C4-2B (cell line): ENCODE results near the gene ATP6V1E1.

Experiments
- H3K27ac ChIP-seq: fragments of 450-650 bp; 2 replicates; pipeline ENCODE4 v1.5.1; 2017
- ZFX ChIP-seq: fragments of 450-650 bp; IDR thresholded peaks from 2 replicates; pipeline ENCODE4 v1.6.1; 2017
- TF ChIP-seq, protein P1 (sequence below): fragments of 450-650 bp; conservative IDR thresholded peaks from 2 replicates; pipeline ENCODE4 v1.5.1; 2017; ENCODE audit warnings: mild to moderate bottlenecking

Gene ATP6V1E1

DNA sequence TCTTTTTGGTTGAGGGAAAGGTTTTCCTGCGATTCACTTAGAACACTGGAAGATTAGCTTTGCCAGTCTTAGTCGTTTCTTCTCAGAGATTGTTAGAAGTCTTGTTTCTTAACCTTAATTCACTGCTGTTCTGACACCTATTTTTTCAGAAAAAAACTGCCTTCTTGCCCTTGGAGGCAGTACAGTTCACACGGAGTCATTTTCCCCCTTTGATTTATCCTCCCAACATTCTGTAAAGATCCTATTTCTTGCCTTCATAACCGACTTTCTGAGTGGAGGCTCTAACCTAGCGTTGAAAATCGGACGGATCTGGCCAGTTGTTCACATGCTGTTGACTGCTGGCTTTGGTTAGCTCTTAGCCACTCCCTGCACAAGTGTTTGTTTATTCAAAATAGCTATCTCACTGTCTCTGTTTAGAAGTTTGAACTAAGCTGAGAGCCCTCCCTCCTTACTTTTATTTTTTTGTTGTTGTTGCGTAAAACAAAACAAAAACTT, 10.7 kb upstream of the ATP6V1E1 start:
- peak overlapping the region; percentile 90 for H3K27ac ChIP-seq
- TF ChIP-seq, protein P1, sequence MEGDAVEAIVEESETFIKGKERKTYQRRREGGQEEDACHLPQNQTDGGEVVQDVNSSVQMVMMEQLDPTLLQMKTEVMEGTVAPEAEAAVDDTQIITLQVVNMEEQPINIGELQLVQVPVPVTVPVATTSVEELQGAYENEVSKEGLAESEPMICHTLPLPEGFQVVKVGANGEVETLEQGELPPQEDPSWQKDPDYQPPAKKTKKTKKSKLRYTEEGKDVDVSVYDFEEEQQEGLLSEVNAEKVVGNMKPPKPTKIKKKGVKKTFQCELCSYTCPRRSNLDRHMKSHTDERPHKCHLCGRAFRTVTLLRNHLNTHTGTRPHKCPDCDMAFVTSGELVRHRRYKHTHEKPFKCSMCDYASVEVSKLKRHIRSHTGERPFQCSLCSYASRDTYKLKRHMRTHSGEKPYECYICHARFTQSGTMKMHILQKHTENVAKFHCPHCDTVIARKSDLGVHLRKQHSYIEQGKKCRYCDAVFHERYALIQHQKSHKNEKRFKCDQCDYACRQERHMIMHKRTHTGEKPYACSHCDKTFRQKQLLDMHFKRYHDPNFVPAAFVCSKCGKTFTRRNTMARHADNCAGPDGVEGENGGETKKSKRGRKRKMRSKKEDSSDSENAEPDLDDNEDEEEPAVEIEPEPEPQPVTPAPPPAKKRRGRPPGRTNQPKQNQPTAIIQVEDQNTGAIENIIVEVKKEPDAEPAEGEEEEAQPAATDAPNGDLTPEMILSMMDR, result no peak
- TF ChIP-seq ZFX, result no peak

DNA sequence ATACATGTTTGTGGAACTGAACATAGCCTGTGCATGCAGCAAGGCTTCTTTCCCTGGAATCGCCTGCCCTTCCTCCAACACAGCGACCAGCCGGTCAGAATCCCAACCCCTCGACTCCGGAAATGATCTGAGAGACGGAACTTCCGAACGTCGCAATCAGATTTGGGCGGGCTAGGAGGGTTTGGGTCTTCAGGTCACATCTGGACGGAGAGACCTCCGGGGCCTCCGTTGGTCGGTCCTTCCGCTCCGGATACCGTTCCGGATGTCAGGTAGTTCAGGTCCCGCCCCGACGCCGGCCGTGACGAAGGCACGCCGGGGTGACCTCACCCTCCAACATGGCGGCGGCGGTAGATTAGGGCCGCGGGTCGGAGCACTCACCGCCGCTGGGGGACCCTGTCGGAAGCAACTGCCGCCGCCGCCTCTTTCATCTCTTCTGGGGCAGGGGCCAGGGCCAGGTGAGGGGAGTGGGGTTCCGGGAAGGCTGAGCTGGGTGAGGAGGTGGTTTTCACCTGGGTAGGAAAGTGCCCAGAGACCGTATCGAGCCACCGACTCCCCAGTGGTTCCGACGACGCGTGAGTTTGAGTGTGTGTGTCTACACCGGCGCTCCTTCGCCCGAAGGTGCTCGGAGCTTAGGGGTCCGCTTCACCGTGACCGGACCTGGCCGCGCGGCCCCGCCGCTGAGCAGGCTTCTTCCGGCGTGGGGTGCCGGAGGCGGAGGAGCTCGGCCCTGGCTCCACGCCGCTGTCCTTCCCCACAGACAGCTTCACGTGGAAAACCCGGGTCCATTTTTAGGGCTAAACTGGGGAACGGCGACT, 10.1 kb upstream of the ATP6V1E1 start, which contains the start of gene BCL2L13:
TSS of gene BCL2L13 (plus strand) at position 326 of the 815 bp plus-strand sequence. CDS start 16,955 bp downstream, outside the sequence.
- peak within 1 kb of the TSS; percentile 90 for H3K27ac ChIP-seq
- peak; percentile 58; the same call in 1 of the 2 replicates for TF ChIP-seq ZFX
- TF ChIP-seq, protein P1, result no peak

DNA sequence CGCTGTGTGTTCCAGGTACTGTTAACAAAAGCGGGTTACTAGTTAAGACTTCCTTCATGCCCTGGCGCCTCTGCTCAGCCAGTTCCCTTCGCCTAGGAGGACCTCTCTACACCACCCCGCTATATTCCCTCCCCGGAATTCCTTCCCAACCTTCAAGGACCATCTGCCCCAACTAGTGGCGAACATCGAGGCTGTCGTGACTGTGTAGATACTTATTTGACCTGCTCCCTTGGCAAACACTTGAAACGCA, 9.6 kb upstream of the ATP6V1E1 start:
- TF ChIP-seq, protein P1, result no peak
- no peak for TF ChIP-seq ZFX
- peak overlapping the region; percentile 90 for H3K27ac ChIP-seq

DNA sequence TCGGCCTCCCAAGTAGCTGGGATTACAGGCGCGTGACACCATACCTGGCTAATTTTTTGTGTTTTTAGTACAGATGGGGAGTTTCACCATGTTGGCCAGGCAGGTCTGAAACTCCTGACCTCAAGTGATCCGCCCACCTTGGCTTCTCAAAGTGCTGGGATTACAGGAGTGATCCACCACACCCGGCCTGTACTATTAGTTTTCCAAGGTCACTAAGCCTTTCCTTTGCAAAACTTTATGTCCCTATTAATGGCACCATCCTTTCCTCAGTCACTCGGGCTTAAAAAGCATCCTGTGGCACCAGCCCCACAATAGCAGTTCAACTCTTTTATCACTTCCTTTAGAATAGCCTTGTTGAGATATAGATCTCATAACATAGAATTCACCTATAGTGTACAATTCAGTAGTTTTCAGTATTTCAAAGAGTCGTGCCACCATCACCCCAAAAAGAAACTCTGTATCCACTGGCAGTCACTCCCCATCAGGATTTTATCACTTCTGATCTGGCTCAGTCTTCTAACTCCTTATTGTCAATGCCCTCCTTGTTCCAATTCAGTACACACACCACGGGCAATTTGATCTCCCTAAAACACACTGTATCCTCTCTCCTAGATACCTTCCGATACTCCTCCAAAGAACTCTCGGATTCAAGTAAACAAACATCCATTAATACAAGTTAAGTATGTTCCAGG, 9.1 kb upstream of the ATP6V1E1 start:
- H3K27ac ChIP-seq, result peak overlapping the region; percentile 90
- TF ChIP-seq ZFX, result no peak
- TF ChIP-seq, protein P1, result no peak

DNA sequence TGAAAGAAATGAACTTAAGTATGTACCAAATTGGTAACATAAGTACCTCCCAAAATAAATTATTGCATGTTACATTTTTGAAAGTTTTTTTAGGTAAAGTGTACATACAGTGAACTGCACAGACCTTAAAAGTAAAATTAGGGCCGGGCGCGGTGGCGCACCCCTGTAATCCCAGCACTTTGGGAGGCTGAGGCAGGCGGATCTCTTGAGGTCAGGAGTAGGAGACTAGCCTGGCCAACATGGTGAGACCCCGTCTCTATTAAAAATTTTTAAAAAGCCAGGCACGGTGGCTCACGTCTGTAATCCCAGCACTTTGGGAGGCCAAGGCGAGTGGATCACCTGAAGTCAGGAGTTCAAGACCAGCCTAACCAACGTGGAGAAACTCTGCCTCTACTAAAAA, 8.3 kb upstream of the ATP6V1E1 start:
- peak overlapping the region; percentile 90 for H3K27ac ChIP-seq

DNA sequence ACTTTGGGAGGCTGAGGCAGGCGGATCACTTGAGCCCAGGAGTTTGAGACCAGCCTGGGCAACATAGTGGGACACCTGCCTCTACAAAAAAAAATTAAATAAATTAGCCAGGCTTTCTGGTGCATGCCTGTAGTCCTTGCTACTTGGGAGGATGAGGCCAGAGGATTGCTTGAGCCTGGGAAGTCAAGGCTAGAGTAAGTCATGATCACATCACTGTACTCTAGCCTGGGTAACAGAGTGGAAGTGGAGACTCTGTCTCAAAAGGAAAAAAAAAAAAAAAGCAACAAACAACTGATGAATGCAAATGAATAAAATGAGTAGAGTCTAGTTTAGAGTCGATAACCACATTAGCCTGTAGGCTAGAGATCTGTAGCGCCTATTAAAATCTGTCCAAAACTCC, 6.1 kb upstream of the ATP6V1E1 start:
- TF ChIP-seq ZFX, result no peak
- TF ChIP-seq, protein P1, result no peak
- H3K27ac ChIP-seq, result no peak overlapping the region

DNA sequence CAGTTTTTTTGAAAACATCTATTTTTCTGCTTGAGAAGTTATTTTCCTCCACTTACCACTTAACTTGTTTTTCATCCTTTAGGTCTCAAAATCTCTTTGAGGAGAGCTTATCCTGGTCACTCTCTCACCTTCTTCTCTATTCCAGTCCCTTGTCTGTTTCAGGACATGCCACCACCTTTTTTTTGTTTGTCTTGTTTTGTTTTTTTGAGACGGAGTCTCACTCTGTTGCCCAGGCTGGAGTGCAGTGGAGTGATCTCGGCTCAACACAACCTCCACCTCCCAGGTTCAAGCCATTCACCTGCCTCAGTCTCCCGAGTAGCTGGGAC, 5.4 kb upstream of the ATP6V1E1 start:
- H3K27ac ChIP-seq, result no peak overlapping the region
- TF ChIP-seq, protein P1, result no peak
- no peak for TF ChIP-seq ZFX
